DOHH2 (cell line): ENCODE data around the gene OR10A4.

Experiments
- H3F3A ChIP-seq: fragments of 200-600 bp; sonication (generic), shearing (Covaris generic); 2 replicates; pipeline ENCODE4 v1.6.0; 2016; ENCODE audit warnings: antibody characterized with exemption, mild to moderate bottlenecking; ENCODE audit not compliant: control insufficient read depth, insufficient read depth
- H3K27ac ChIP-seq: fragments of 200-600 bp; sonication (generic); 2 replicates; pipeline ENCODE4 v1.5.1; 2014; ENCODE audit warnings: low read depth, mild to moderate bottlenecking, low read length, moderate library complexity
- H3K27me3 ChIP-seq: fragments of 200-600 bp; sonication (generic); 2 replicates; pipeline ENCODE4 v1.6.1; 2014; ENCODE audit warnings: mild to moderate bottlenecking, low read length, mixed read lengths; ENCODE audit not compliant: control insufficient read depth
- H3K36me3 ChIP-seq: fragments of 200-600 bp; sonication (generic); 2 replicates; pipeline ENCODE4 v1.6.1; 2014; ENCODE audit warnings: mild to moderate bottlenecking, low read length, moderate library complexity, mixed read lengths; ENCODE audit not compliant: control insufficient read depth
- H3K4me1 ChIP-seq: fragments of 200-600 bp; sonication (generic); 2 replicates; pipeline ENCODE4 v1.6.1; 2014; ENCODE audit warnings: mild to moderate bottlenecking, low read length, mixed read lengths; ENCODE audit not compliant: control insufficient read depth
- H3K4me2 ChIP-seq: fragments of 200-600 bp; sonication (generic); 2 replicates; pipeline ENCODE4 v1.6.0; 2014; ENCODE audit warnings: mild to moderate bottlenecking, low read length, moderate library complexity
- H3K4me3 ChIP-seq: fragments of 200-600 bp; sonication (generic); 2 replicates; pipeline ENCODE4 v1.5.1; 2014; ENCODE audit warnings: mild to moderate bottlenecking, low read length, mixed read lengths
- H3K79me2 ChIP-seq: fragments of 200-600 bp; sonication (generic); 2 replicates; pipeline ENCODE4 v1.6.1; 2014; ENCODE audit warnings: mild to moderate bottlenecking, low read length, mixed read lengths; ENCODE audit not compliant: control insufficient read depth
- H3K9me2 ChIP-seq: fragments of 200-600 bp; sonication (generic); replicated peaks from 2 replicates; pipeline ENCODE4 v1.6.1; 2014; ENCODE audit warnings: mild to moderate bottlenecking, low read length, mixed read lengths; ENCODE audit not compliant: control insufficient read depth
- H3K9me3 ChIP-seq: fragments of 200-600 bp; sonication (generic); 2 replicates; pipeline ENCODE4 v1.6.1; 2014; ENCODE audit warnings: antibody characterized with exemption, low read length, mixed read lengths; ENCODE audit not compliant: control insufficient read depth, insufficient read depth
- H4K20me1 ChIP-seq: fragments of 200-600 bp; sonication (generic); 2 replicates; pipeline ENCODE4 v1.6.0; 2014; ENCODE audit warnings: low read depth, mild to moderate bottlenecking, antibody characterized with exemption, low read length, moderate library complexity; ENCODE audit not compliant: control insufficient read depth, insufficient read depth
- CTCF ChIP-seq: fragments of 200-600 bp; sonication (generic); IDR thresholded peaks from one replicate; pipeline ENCODE4 v1.5.1; 2014; ENCODE audit warnings: antibody characterized with exemption, mild to moderate bottlenecking, low read depth, low read length; ENCODE audit not compliant: poor library complexity, severe bottlenecking
- EZH2phosphoT487 ChIP-seq: fragments of 200-600 bp; sonication (generic); IDR thresholded peaks from 2 replicates; pipeline ENCODE4 v1.6.1; 2017; ENCODE audit warnings: borderline replicate concordance, mild to moderate bottlenecking, antibody characterized with exemption, low read length, moderate library complexity, mixed read lengths

OR10A4 gene

GRCh38 chr11:6888830-6889229 lies 12.4 kb downstream of the OR10A4 start:
- Histone ChIP-seq H3K36me3 (no peaks in the 10 kb centered on the region), H3K79me2 (no peaks in the 10 kb centered on the region), H3K27me3 (peaks cover 13% of the 10 kb centered on the region), H3F3A (no peaks in the 10 kb centered on the region), H3K4me3 (no peak overlapping the region), H4K20me1 (no peaks in the 10 kb centered on the region), H3K27ac (no peak overlapping the region), H3K9me3 (no peaks in the 10 kb centered on the region), H3K9me2 (no peaks in the 10 kb centered on the region), H3K4me1 (no peaks in the 10 kb centered on the region), H3K4me2 (no peak overlapping the region)
- TF ChIP-seq CTCF (no peak), EZH2phosphoT487 (no peak)

GRCh38 chr11:6889835-6890234 lies 13.4 kb downstream of the OR10A4 start:
- no peaks in the 10 kb centered on the region for H3K4me1 ChIP-seq
- H3K9me3 ChIP-seq = no peaks in the 10 kb centered on the region
- H3K4me2 ChIP-seq = no peak overlapping the region
- H3K27me3 ChIP-seq = peaks cover 5% of the 10 kb centered on the region; the same call in 1 of the 2 replicates
- TF ChIP-seq CTCF (no peak), EZH2phosphoT487 (no peak)
- H3K4me3 ChIP-seq = no peak overlapping the region
- no peaks in the 10 kb centered on the region for H3K36me3 ChIP-seq
- H3K9me2 ChIP-seq = no peaks in the 10 kb centered on the region
- H3K79me2 ChIP-seq = no peaks in the 10 kb centered on the region
- H3K27ac ChIP-seq = no peak overlapping the region
- no peaks in the 10 kb centered on the region for H4K20me1 ChIP-seq
- no peaks in the 10 kb centered on the region for H3F3A ChIP-seq

- Histone ChIP-seq H3K36me3 (no peaks in the 10 kb centered on the region), H4K20me1 (no peaks in the 10 kb centered on the region), H3K9me2 (no peaks in the 10 kb centered on the region), H3K4me3 (no peak within 1 kb of the TSS), H3K27ac (no peak within 1 kb of the TSS), H3K79me2 (no peaks in the 10 kb centered on the region), H3K4me2 (no peak within 1 kb of the TSS), H3K4me1 (peaks cover 3% of the 10 kb centered on the region; the same call in 1 of the 2 replicates), H3K9me3 (no peaks in the 10 kb centered on the region), H3K27me3 (no peaks in the 10 kb centered on the region), H3F3A (no peaks in the 10 kb centered on the region)
- no peak for TF ChIP-seq EZH2phosphoT487
- no peak for TF ChIP-seq CTCF
These were observed 16.0 kb downstream of the OR10A4 start, which contains the start of gene OR2D2 for GRCh38 chr11:6892400-6892799. TSS of gene OR2D2 (minus strand) at chr11:6892500. CDS start at chr11:6892500, 0 bp downstream.

DNA sequence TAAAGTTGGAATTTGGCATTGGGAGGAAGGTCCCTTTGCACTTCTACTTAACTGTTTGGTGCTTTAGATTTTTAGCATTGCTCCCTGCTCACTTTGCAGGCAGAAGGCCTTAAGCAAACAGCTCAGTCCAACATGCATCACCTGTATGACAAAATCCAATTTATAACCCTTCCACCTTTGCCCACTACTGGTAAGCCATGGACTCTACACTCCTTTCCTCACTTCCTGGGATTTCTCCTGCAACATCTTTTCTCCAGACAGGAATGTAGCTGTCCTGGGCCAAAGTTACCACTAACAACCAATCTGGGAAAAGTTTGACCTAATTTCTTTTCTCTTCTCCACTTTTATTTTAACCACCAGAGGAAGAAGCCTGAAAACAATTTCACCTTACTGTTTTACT lies 17.7 kb downstream of the OR10A4 start:
- Histone ChIP-seq H3K4me3 (no peak overlapping the region), H3K4me1 (peaks cover 3% of the 10 kb centered on the region; the same call in 1 of the 2 replicates), H3K9me2 (no peaks in the 10 kb centered on the region), H3K27me3 (no peaks in the 10 kb centered on the region), H3F3A (no peaks in the 10 kb centered on the region), H3K9me3 (no peaks in the 10 kb centered on the region), H3K36me3 (no peaks in the 10 kb centered on the region), H4K20me1 (no peaks in the 10 kb centered on the region), H3K79me2 (no peaks in the 10 kb centered on the region), H3K27ac (no peak overlapping the region), H3K4me2 (no peak overlapping the region)
- no peak for TF ChIP-seq CTCF
- no peak for TF ChIP-seq EZH2phosphoT487
